Suppressor macrophage treated with lipopolysaccharide for 4 hours (primary cell): ENCODE data around the gene ALKBH6.

Experiments used
- DNase-seq: peaks from one replicate; pipeline ENCODE4 v3.0.0-alpha.2; 2020

The ALKBH6 gene

GRCh38 chr19:36030264-36031148, 16.5 kb upstream of the ALKBH6 start:
- DNase-seq: no peak

DNA sequence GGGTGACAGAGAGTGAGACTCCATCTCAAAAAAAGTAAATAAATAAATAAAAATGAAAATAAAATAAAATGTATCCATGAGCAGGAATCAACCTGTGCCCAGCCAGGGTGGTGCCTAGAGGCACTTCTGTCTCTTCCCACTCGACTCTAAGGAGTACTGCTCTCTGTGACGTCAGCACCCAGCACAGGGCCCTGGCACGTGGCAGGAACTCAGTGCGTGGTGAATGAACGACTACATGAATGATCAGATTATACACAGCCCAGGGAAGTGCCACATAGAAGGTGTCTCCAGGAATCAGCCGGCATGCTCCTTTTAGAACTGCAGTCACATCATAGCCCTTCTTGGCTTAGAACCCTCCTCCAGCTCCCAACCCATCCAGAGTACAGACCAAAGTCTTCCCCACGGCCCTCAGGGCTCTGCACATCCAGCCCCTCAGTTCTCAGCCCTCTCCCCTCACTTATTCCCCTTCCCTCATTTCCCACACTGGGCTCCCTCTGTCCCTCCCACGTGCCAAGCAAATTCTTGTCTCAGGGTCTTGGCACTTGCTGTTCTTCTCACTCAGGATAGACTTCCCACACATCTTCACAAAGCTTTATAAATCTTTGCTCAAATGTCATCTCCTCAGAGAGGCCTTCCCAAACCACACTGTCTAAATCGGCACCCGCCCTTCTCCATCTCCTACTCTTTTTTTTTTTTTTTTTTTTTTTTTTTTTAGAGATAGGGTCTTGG, 14.5 kb upstream of the ALKBH6 start:
- no peak for DNase-seq

- no peak for DNase-seq
Measured at GRCh38 chr19:36027696-36028095, 13.7 kb upstream of the ALKBH6 start.

- DNase-seq: no peak
Measured at GRCh38 chr19:36026091-36026876, 12.3 kb upstream of the ALKBH6 start.

DNA sequence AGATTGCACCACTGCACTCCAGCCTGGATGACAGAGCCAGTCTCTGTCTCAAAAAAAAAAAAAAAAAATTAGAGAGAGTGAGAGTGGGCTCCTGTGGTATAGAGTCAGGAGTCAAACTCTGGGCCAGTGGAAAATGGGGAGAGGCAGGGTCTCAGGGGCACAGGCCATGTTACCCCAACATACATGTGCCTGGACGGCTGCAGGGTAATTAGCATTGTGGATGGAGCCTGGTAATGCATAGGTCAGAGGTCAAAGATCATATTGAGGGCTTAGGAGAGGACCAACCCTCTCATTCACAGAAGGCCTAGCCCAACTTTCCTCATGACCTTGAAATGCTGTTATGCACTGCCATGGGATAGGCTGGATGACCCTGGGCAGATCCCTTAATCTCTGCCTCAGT, 11.5 kb upstream of the ALKBH6 start:
- DNase-seq: no peak

- DNase-seq: no peak
Measured at GRCh38 chr19:36023432-36023831, 9.4 kb upstream of the ALKBH6 start.

- no peak for DNase-seq
Measured at GRCh38 chr19:36019061-36019670, 5.2 kb upstream of the ALKBH6 start.

GRCh38 chr19:36013280-36014011, 567 bp downstream of the ALKBH6 start:
- no peak for DNase-seq

- no peak for DNase-seq
Measured at GRCh38 chr19:36010402-36010801, 3.6 kb downstream of the ALKBH6 start.

- DNase-seq: no peak
Measured at GRCh38 chr19:36009633-36010379, 4.2 kb downstream of the ALKBH6 start.

- peak; percentile 52 for DNase-seq
Measured at GRCh38 chr19:36009220-36009619, 4.8 kb downstream of the ALKBH6 start.

- no peak for DNase-seq
Measured at GRCh38 chr19:36008336-36008978, 5.6 kb downstream of the ALKBH6 start, which contains the start of gene SYNE4. SYNE4 (minus strand) TSS chr19:36008813; CDS start chr19:36008681, 132 bp downstream.

- DNase-seq: no peak
Measured at GRCh38 chr19:36006955-36007354, 7.1 kb downstream of the ALKBH6 start.

DNA sequence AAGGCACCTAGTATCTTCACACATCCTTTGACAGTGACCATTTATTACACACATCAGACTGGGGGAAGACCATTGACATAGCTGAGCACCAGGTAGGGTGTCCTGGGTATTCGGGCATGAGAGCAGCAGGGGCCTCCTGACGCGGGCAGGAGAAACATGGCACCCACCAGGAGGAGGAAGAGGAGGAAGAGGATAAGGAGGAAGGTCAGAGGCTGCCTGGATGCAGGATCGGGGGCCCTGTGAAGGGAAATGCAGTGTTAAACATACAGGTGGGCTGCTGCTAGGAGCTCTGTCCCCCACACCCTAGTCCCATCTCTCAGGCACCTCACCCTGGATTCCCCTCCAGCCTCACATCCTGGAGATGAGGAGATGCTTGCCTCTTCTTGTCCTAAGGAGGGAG, 10.7 kb downstream of the ALKBH6 start:
- no peak for DNase-seq

DNA sequence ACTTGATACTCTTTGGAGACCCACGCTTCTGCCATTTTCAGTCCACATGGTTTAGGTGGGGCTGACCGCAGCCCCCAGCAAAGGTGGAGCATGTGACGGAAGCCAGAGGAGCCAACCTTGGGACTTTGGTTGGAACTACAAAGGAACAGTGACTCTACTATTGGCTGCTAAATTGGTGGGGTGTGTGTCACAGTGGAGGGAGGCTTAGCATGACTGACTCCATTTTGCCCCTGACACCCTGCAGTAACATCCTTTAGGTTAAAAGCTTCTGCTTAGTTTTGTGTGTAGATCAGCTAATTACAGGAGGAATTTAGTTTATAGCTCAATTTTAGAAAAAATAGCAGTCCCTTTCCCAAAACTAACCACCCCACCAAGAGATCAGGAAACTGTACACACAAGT, 12.4 kb downstream of the ALKBH6 start:
- no peak for DNase-seq

DNA sequence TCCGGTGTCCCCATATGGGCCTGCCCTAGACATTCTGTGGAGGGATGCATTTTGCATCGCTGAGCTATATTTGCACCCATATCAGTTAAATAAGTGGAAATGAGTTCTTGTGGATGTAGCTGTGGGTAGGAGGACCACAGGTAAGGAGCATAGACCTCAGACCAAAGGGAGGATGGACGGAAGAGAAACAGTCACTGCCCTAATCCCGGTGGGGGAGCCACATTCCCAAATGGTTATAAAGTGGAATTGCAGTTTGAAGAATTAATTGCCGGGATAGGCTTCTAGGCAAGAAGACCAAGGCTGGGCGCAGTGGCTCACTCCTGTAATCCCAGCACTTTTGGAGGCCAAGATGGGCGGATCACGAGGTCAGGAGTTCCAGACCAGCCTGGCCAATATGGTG, 17.2 kb downstream of the ALKBH6 start:
- no peak for DNase-seq

DNA sequence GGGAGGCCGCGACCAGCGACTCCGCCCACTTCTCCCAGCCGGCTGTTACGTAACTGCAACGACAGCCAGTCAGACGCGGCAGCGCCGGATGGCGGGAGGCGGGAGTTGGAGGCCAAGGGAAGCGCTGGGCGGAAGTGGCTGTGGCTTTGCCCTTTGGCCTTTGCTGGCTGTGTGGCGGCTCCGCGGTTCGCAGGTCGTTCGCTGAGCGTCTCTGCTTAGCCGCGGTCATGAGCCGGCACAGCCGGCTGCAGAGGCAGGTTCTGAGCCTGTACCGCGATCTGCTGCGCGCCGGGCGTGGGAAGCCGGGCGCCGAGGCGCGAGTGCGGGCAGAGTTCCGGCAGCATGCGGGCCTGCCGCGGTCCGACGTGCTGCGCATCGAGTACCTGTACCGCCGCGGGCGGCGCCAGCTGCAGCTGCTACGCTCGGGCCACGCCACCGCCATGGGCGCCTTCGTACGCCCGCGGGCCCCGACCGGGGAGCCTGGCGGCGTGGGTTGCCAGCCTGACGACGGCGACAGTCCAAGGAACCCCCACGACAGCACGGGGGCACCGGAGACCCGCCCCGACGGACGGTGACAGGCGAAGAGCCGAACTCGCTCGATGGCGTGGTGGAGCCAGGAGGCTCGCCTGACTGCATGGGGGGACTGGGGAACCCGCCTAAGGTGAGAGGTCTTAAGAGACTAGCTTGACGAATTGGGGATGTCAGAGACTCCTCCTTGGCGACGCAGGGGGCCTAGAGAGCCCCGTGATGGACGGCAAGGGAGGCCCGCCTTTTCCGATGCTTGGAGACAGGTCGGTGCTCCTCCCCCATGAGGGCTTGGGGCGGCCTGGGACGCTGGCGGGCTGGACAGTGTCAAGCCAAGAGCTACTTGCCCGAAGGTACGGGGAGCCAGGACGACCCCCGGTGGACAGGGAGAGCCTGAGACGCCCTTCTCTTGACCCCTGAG, 18.7 kb downstream of the ALKBH6 start, which contains the start of gene SDHAF1:
SDHAF1 (plus strand) TSS at position 141 of the 946 bp plus-strand sequence; CDS start at position 228, 87 bp downstream.
- peak; percentile 98 for DNase-seq

DNA sequence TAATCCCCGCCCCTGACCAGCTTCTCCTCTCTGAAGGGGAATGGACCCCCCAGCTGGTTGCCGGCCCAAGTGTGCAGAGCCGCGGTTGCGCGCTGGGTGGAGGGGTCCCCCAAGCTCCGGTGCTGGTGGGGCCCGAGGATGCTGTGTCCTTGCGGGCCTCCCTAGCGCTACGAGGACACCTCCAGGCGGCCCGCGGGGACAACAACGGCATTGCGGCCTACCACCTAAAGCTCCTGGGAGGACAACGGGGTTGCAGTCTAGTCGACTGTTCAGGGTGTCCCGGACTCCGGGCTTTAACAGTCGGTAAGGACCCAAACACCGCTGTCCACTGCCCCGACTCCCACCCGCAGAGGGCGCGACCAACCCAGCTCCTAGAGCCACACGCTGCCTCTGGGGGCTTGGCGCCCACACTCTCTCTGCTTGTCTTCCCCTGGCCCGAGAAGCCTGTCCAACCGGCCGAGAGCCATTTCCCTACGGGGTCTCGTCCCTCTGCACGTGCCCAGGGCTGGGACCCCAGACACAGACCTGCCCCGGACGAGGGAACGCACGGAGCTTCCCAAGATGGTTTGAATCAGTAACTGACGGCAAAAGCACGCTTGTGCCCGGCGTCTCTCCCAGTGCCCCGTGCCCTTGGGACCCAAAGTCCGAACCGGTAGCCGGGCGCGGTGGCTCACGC, 20.0 kb downstream of the ALKBH6 start:
- DNase-seq: peak; percentile 9
